ENCODE results near the gene COL4A6. TPM values are rescaled to one million over a fixed set of nuclear protein-coding genes. Genes with fewer than 3 reads are reported as not detected.
"Not testable (repeated sequence)": the region's sequence is repeated elsewhere in the genome, so short reads cannot be mapped to it uniquely, and the experiment has no call there.

The COL4A6 gene
- total RNA-seq, 4 donors from 2014 or later, result 0.27 to 1.5 (median 1.1) TPM

DNA sequence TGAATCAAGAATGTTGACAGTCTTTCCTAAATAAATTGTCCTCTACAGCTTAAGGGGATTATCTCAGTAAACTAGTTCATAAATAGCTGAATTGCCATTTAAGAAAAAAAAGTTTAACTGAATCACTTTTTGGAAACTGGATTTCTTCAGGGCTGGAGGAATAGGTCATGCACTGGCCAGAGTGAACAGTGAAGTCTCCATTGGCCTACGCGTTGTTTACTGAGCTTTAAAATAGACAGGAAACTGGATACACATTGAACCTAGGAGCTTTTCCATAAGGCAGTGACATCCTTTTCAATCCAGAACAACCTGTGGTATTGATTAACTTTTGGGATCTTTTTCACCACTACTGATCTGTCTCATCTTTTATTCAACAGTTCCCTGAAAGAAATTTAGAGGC lies 58.0 kb downstream of the COL4A6 start:
- no peaks in the 10 kb centered on the region for H3K36me3 ChIP-seq
- no peaks in the 10 kb centered on the region for H3K4me1 ChIP-seq
- intact Hi-C loops (cut with DNase I), result no loop called here
- WGBS, 2 donors, result 85 to 100% methylated on average over 2 of the region's 2 CpGs
- H3K4me3 ChIP-seq (replicated peaks in 1 of 3), result no peak overlapping the region
- TF ChIP-seq, protein P1, sequence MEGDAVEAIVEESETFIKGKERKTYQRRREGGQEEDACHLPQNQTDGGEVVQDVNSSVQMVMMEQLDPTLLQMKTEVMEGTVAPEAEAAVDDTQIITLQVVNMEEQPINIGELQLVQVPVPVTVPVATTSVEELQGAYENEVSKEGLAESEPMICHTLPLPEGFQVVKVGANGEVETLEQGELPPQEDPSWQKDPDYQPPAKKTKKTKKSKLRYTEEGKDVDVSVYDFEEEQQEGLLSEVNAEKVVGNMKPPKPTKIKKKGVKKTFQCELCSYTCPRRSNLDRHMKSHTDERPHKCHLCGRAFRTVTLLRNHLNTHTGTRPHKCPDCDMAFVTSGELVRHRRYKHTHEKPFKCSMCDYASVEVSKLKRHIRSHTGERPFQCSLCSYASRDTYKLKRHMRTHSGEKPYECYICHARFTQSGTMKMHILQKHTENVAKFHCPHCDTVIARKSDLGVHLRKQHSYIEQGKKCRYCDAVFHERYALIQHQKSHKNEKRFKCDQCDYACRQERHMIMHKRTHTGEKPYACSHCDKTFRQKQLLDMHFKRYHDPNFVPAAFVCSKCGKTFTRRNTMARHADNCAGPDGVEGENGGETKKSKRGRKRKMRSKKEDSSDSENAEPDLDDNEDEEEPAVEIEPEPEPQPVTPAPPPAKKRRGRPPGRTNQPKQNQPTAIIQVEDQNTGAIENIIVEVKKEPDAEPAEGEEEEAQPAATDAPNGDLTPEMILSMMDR (IDR thresholded peaks at IDR 0.05), result no peak
- no peak for TF ChIP-seq POLR2A (IDR thresholded peaks at IDR 0.05)
- no peaks in the 10 kb centered on the region for H3K27me3 ChIP-seq
- no peak overlapping the region for H3K27ac ChIP-seq
- H3K9me3 ChIP-seq, result no peaks in the 10 kb centered on the region
- DNase-seq, result no peak

DNA sequence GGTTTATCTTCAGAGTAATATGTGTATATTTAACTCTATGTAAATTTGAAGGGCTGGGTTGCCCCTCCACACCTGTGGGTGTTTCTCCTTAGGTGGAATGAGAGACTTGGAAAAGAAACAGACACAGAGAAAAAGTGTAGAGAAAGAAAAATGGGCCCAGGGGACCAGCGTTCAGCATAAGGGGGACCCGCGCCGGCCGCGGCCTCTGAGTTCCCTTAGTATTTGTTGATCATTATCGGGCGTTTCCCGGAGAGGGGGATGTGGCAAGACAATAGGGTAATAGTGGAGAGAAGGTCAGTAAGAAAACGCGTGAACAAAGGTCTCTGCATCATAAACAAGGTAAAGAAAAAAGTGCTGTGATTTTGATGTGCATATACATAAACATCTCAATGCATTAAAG lies 61.4 kb downstream of the COL4A6 start:
- not testable (repeated sequence) for DNase-seq

DNA sequence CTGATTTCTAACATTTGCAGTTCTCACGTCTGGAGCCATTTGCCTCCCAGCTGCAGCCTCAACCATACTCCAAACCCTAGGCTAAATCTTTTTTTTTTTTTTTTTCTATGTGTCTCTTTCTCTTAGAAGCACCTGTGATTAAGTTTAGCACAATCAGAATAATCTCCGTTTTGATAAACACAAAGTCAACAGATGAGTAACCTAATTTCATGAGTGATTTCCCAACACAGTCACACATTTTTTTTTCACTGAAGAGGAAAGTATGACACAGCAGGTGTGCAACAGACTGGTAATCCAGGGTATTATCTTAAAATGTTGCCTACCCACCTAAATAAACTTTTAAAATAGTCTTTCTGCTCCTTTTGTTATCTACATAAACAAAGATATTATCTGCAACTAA lies 62.6 kb downstream of the COL4A6 start:
- H3K4me3 ChIP-seq (replicated peaks in 1 of 3); H3K4me1 ChIP-seq; H3K27me3 ChIP-seq; H3K36me3 ChIP-seq; H3K27ac ChIP-seq; H3K9me3 ChIP-seq; DNase-seq; intact Hi-C loops (cut with DNase I): not testable (repeated sequence)
- WGBS, 2 donors, result 61 to 64% methylated on average over 2 of the region's 2 CpGs

More for the DNA sequence above, 61.4 kb downstream of the COL4A6 start:
- WGBS, 2 donors, result 56 to 60% methylated on average over 11 of the region's 11 CpGs
- H3K27ac ChIP-seq; H3K4me1 ChIP-seq; H3K27me3 ChIP-seq; H3K36me3 ChIP-seq; intact Hi-C loops (cut with DNase I); H3K4me3 ChIP-seq (replicated peaks in 1 of 3); H3K9me3 ChIP-seq: not testable (repeated sequence)

DNA sequence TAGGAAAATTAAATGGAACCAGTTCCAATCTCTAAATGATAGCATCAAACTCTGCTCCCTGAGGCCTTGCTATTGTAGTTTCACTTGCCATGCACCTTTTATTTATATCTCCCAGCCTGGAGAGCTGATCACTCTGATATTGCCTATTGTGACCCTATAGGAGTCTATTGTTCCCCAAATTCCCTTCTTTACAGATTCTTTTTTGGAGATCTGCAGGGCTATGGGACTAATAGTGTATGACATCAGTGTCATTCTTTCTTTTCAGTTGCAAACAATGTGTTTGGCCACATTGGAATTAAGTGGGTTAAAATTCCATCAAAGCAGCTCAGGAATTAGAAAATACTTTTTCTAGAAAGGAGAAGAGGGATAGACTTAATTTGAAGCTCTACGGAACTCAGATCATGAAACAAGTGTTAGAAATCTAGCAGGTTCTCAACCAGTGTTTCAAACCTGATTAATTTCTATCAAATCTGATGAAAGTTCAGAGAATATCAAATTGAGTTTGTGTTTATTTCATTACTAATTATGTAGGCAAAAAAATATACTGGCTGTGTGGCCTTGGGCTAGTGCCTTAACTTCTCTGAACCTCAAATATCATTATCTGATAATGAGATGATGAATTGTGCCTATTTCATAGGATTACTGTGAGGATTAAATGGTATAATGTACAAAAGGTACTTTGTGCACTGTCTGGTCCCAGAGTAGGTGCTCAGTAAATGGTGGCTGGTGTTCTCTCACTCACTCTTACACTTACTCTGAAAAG lies 71.4 kb downstream of the COL4A6 start:
- Histone ChIP-seq H3K36me3 (no peaks in the 10 kb centered on the region), H3K4me1 (no peaks in the 10 kb centered on the region), H3K27ac (no peak overlapping the region), H3K27me3 (no peaks in the 10 kb centered on the region), H3K9me3 (no peaks in the 10 kb centered on the region), H3K4me3 (replicated peaks in 1 of 3) (no peak overlapping the region)
- intact Hi-C loops (cut with DNase I), result no loop called here
- TF ChIP-seq POLR2A (IDR thresholded peaks at IDR 0.05), result no peak
- TF ChIP-seq, protein P1 (IDR thresholded peaks at IDR 0.05), result no peak
- WGBS, 2 donors, result 100% methylated on average over 1 of the region's 1 CpG
- DNase-seq, result no peak

DNA sequence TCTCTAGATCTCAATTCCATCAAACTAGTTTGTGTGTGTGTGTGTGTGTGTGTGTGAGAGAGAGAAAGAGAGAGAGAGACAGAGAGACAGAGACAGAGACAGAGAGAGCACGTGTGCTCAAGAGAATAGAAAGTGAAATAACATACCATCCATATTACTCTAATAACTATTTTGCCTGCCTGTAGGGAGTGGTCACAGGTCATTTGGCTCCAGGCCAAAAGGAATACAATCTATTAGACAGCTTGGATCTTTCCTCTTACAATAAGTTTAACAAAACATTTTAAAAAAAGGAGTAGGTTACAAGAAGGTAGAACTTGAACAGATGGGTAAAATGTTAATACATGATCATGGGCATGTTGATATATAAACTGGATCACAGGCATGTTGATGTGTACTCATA lies 76.2 kb downstream of the COL4A6 start:
- H3K27ac ChIP-seq, result no peak overlapping the region
- no peak overlapping the region for H3K4me3 ChIP-seq (replicated peaks in 1 of 3)
- no peak for DNase-seq
- TF ChIP-seq POLR2A (IDR thresholded peaks at IDR 0.05), result no peak
- TF ChIP-seq, protein P1 (IDR thresholded peaks at IDR 0.05), result no peak
- no peaks in the 10 kb centered on the region for H3K36me3 ChIP-seq
- no peaks in the 10 kb centered on the region for H3K4me1 ChIP-seq
- WGBS, 2 donors, result 38 to 62% methylated on average over 1 of the region's 1 CpG
- no peaks in the 10 kb centered on the region for H3K27me3 ChIP-seq
- no peaks in the 10 kb centered on the region for H3K9me3 ChIP-seq
- intact Hi-C loops (cut with DNase I), result no loop called here

DNA sequence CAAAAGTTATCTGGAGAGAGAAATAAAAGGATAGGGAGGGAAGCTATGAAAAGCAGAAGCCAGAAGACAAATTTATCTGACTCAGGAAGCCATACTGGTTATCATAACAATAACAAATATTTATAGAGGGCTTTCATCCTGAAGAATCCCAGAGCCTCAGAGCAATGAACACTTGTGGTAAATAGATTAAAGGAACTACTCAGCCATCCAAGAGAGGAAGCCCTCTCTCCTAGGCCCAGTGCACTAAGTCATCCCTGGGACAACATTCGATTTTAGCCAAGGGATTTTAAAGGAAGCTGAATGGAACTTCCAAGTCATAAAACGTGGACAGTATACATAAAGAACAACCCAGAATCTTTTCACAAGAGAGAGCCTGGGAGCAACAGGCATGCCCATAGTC lies 76.9 kb downstream of the COL4A6 start:
- H3K9me3 ChIP-seq, result no peaks in the 10 kb centered on the region
- H3K4me3 ChIP-seq (replicated peaks in 1 of 3), result no peak overlapping the region
- H3K4me1 ChIP-seq, result no peaks in the 10 kb centered on the region
- H3K27ac ChIP-seq, result no peak overlapping the region
- H3K36me3 ChIP-seq, result no peaks in the 10 kb centered on the region
- no peaks in the 10 kb centered on the region for H3K27me3 ChIP-seq
- no peak for DNase-seq
- 49% methylated on average over 2 of the region's 2 CpGs for WGBS, 2 donors
- intact Hi-C loops (cut with DNase I), result no loop called here
- TF ChIP-seq, protein P1 (IDR thresholded peaks at IDR 0.05), result no peak
- TF ChIP-seq POLR2A (IDR thresholded peaks at IDR 0.05), result no peak

Data from thyroid gland (tissue), 4 donors.